Mesenchymal stem cell (in vitro differentiated cells and primary cell): ENCODE data around the gene NR4A1.

ENCODE experiments used
- DNase-seq: peaks from one replicate; pipeline ENCODE4 v3.0.0-alpha.2; 2013
- H2AFZ ChIP-seq: one replicate; pipeline ENCODE4 v1.6.1; 2013; ENCODE audit warnings: low read depth, mild to moderate bottlenecking, control low read depth, inconsistent platforms, low read length, moderate library complexity
- H2AK5ac ChIP-seq: 2 replicates; pipeline ENCODE4 v1.6.1; 2013; ENCODE audit warnings: low read length, moderate library complexity, mild to moderate bottlenecking, inconsistent platforms; ENCODE audit not compliant: severe bottlenecking
- H2BK120ac ChIP-seq: one replicate; pipeline ENCODE4 v1.6.1; 2013; ENCODE audit warnings: low read depth, mild to moderate bottlenecking, inconsistent platforms, low read length, moderate library complexity
- H2BK12ac ChIP-seq, 2 experiments: one replicate each; pipeline ENCODE4 v1.6.1; 2013; ENCODE audit warnings: inconsistent platforms in 2 of 2, low read length in 2 of 2, mild to moderate bottlenecking in 2 of 2, moderate library complexity in 2 of 2, control low read depth in 1 of 2
- H2BK15ac ChIP-seq: one replicate; pipeline ENCODE4 v1.6.1; 2013; ENCODE audit warnings: mild to moderate bottlenecking, low read depth, inconsistent platforms; ENCODE audit not compliant: poor library complexity, severe bottlenecking
- H2BK5ac ChIP-seq: 2 replicates; pipeline ENCODE4 v1.6.1; 2013; ENCODE audit warnings: low read depth, mild to moderate bottlenecking, low read length, control low read depth, inconsistent platforms; ENCODE audit not compliant: poor library complexity, severe bottlenecking
- H3K14ac ChIP-seq, 2 experiments: one replicate each; pipeline ENCODE4 v1.6.1; 2013; ENCODE audit warnings: inconsistent platforms in 2 of 2, low read length in 2 of 2, control low read depth in 1 of 2, mild to moderate bottlenecking in 1 of 2, moderate library complexity in 1 of 2
- H3K18ac ChIP-seq, 2 experiments: one replicate each; pipeline ENCODE4 v1.6.1; 2013; ENCODE audit warnings: inconsistent platforms in 2 of 2, low read length in 2 of 2, control low read depth in 1 of 2, low read depth in 1 of 2, mild to moderate bottlenecking in 1 of 2
- H3K23ac ChIP-seq, 2 experiments: one replicate each; pipeline ENCODE4 v1.6.1; 2013; ENCODE audit warnings: inconsistent platforms in 2 of 2, low read length in 2 of 2, mild to moderate bottlenecking in 2 of 2, moderate library complexity in 2 of 2, control low read depth in 1 of 2
- H3K27ac ChIP-seq: 2 replicates; pipeline ENCODE4 v1.5.1; 2013; ENCODE audit warnings: mild to moderate bottlenecking, moderate library complexity, low read length, control low read depth, inconsistent platforms; ENCODE audit not compliant: poor library complexity, severe bottlenecking
- H3K27me3 ChIP-seq, 2 experiments: 2 replicates each; pipeline versions ENCODE4 v1.6.1 to v1.7.0; 2013; ENCODE audit warnings: low read length in 2 of 2, mild to moderate bottlenecking in 2 of 2, moderate library complexity in 2 of 2, control low read depth in 1 of 2, inconsistent platforms in 1 of 2; ENCODE audit not compliant: control insufficient read depth in 1 of 2, insufficient read depth in 1 of 2
- H3K36me3 ChIP-seq, 2 experiments: 2 replicates each; pipeline versions ENCODE4 v1.6.1 to v1.7.0; 2013; ENCODE audit warnings: low read length in 2 of 2, control low read depth in 1 of 2, inconsistent platforms in 1 of 2, low read depth in 1 of 2, mild to moderate bottlenecking in 1 of 2; ENCODE audit not compliant: insufficient read depth in 2 of 2, control insufficient read depth in 1 of 2
- H3K4ac ChIP-seq, 2 experiments: one replicate each; pipeline ENCODE4 v1.6.1; 2013; ENCODE audit warnings: inconsistent platforms in 2 of 2, low read length in 2 of 2, mild to moderate bottlenecking in 2 of 2, moderate library complexity in 2 of 2, control low read depth in 1 of 2, low read depth in 1 of 2
- H3K4me1 ChIP-seq: 2 replicates; pipeline ENCODE4 v1.6.1; 2013; ENCODE audit warnings: low read depth, low read length, control low read depth; ENCODE audit not compliant: control insufficient read depth, insufficient read depth
- H3K4me2 ChIP-seq: 2 replicates; pipeline ENCODE4 v1.6.1; 2013; ENCODE audit warnings: low read length, mild to moderate bottlenecking, inconsistent platforms; ENCODE audit not compliant: poor library complexity, severe bottlenecking
- H3K4me3 ChIP-seq, 2 experiments: 2 replicates each; pipeline versions ENCODE4 v1.5.1 to v1.7.0; 2013; ENCODE audit warnings: low read length in 2 of 2, mild to moderate bottlenecking in 2 of 2, control low read depth in 1 of 2, low read depth in 1 of 2; ENCODE audit not compliant: insufficient read depth in 1 of 2
- H3K79me1 ChIP-seq: replicated peaks from 2 replicates; pipeline ENCODE4 v1.6.1; 2013; ENCODE audit warnings: mild to moderate bottlenecking, control low read depth, low read length, inconsistent platforms; ENCODE audit not compliant: poor library complexity, severe bottlenecking
- H3K9ac ChIP-seq: 2 replicates; pipeline ENCODE4 v1.7.0; 2013; ENCODE audit warnings: mild to moderate bottlenecking, low read length, moderate library complexity
- H3K9me3 ChIP-seq: 2 replicates; pipeline ENCODE4 v1.7.0; 2013; ENCODE audit warnings: mild to moderate bottlenecking, low read length; ENCODE audit not compliant: control insufficient read depth
- H4K8ac ChIP-seq: one replicate; pipeline ENCODE4 v1.6.1; 2013; ENCODE audit warnings: inconsistent platforms, mild to moderate bottlenecking, low read length, moderate library complexity
- H4K91ac ChIP-seq: one replicate; pipeline ENCODE4 v1.6.1; 2013; ENCODE audit warnings: mild to moderate bottlenecking, low read length, inconsistent platforms
- WGBS: methylation state at CpG from one replicate; pipeline ENCODE4 v1.1.7; 2013; ENCODE audit warnings: mixed read lengths; 5-methylcytosine and 5-hydroxymethylcytosine counted together

NR4A1 gene

GRCh38 chr12:52023182-52023975 is 27.9 kb upstream of the NR4A1 start:
- WGBS: 2% methylated on average over 52 of the region's 70 CpGs
- peaks cover 0 to 20% of the 10 kb centered on the region in 2 experiments for H3K27me3 ChIP-seq
- H3K27ac ChIP-seq: no peak overlapping the region
- H3K79me1 ChIP-seq: no peaks in the 10 kb centered on the region
- H3K36me3 ChIP-seq: no peaks in the 10 kb centered on the region
- peak overlapping the region; percentile 40 for H2AFZ ChIP-seq
- peak overlapping the region in 1 of 2 experiments; percentile 59 for H3K14ac ChIP-seq
- H2BK15ac ChIP-seq: no peak overlapping the region
- H4K91ac ChIP-seq: peak overlapping the region; percentile 18
- peak overlapping the region in 1 of 2 experiments; percentile 34 for H3K18ac ChIP-seq
- no peak overlapping the region for H2BK120ac ChIP-seq
- H3K4ac ChIP-seq: no peak overlapping the region
- no peak overlapping the region for H2AK5ac ChIP-seq
- no peak overlapping the region for H2BK12ac ChIP-seq
- H3K4me2 ChIP-seq: peak overlapping the region; percentile 94
- peaks cover 38% of the 10 kb centered on the region for H3K4me1 ChIP-seq
- no peaks in the 10 kb centered on the region for H3K9me3 ChIP-seq
- no peak overlapping the region for H2BK5ac ChIP-seq
- DNase-seq: peak; percentile 72
- H3K9ac ChIP-seq: peak overlapping the region; percentile 83
- H4K8ac ChIP-seq: peak overlapping the region; percentile 83
- no peak overlapping the region for H3K23ac ChIP-seq
- peak overlapping the region; percentile 59 to 75 for H3K4me3 ChIP-seq

- peak overlapping the region; percentile 1 for H2AFZ ChIP-seq
- 38% methylated on average over 19 of the region's 20 CpGs for WGBS
- H2AK5ac ChIP-seq: no peak overlapping the region
- H3K4me3 ChIP-seq: peak overlapping the region in 1 of 2 experiments; percentile 75
- no peak overlapping the region for H2BK15ac ChIP-seq
- peaks cover 30% of the 10 kb centered on the region for H3K4me1 ChIP-seq
- peak overlapping the region; percentile 83 for H3K9ac ChIP-seq
- peak overlapping the region; percentile 94 for H3K4me2 ChIP-seq
- H2BK5ac ChIP-seq: no peak overlapping the region
- no peak overlapping the region for H2BK120ac ChIP-seq
- H3K4ac ChIP-seq: no peak overlapping the region
- no peaks in the 10 kb centered on the region for H3K79me1 ChIP-seq
- no peak for DNase-seq
- H3K14ac ChIP-seq: no peak overlapping the region
- no peaks in the 10 kb centered on the region for H3K9me3 ChIP-seq
- peak overlapping the region; percentile 93 for H4K8ac ChIP-seq
- peak overlapping the region; percentile 66 for H4K91ac ChIP-seq
- peak overlapping the region in 1 of 2 experiments; percentile 79 for H2BK12ac ChIP-seq
- H3K27me3 ChIP-seq: peaks cover 0 to 24% of the 10 kb centered on the region in 2 experiments
- no peak overlapping the region for H3K23ac ChIP-seq
- no peak overlapping the region for H3K27ac ChIP-seq
- no peaks in the 10 kb centered on the region for H3K36me3 ChIP-seq
- H3K18ac ChIP-seq: peak overlapping the region in 1 of 2 experiments; percentile 13
These were observed 27.1 kb upstream of the NR4A1 start for GRCh38 chr12:52023976-52024688.

GRCh38 chr12:52024845-52025230 is 26.4 kb upstream of the NR4A1 start:
- no peak overlapping the region for H2AFZ ChIP-seq
- H3K4me2 ChIP-seq: no peak overlapping the region
- H4K91ac ChIP-seq: no peak overlapping the region
- no peak overlapping the region for H3K4ac ChIP-seq
- no peaks in the 10 kb centered on the region for H3K9me3 ChIP-seq
- no peak overlapping the region for H3K18ac ChIP-seq
- no peak overlapping the region for H2BK5ac ChIP-seq
- H2BK120ac ChIP-seq: no peak overlapping the region
- H3K27me3 ChIP-seq: peaks cover 0 to 26% of the 10 kb centered on the region in 2 experiments
- no peak overlapping the region for H2BK15ac ChIP-seq
- 91% methylated on average over 14 of the region's 15 CpGs for WGBS
- H3K9ac ChIP-seq: peak overlapping the region; percentile 83
- H2BK12ac ChIP-seq: no peak overlapping the region
- H3K4me3 ChIP-seq: peak overlapping the region in 1 of 2 experiments; percentile 76
- no peaks in the 10 kb centered on the region for H3K79me1 ChIP-seq
- no peaks in the 10 kb centered on the region for H3K36me3 ChIP-seq
- no peak overlapping the region for H3K27ac ChIP-seq
- no peak overlapping the region for H3K14ac ChIP-seq
- no peak overlapping the region for H2AK5ac ChIP-seq
- H3K23ac ChIP-seq: no peak overlapping the region
- peak overlapping the region; percentile 10 for H4K8ac ChIP-seq
- DNase-seq: no peak
- H3K4me1 ChIP-seq: peaks cover 30% of the 10 kb centered on the region

- no peak overlapping the region for H3K27ac ChIP-seq
These were observed 25.0 kb upstream of the NR4A1 start for GRCh38 chr12:52026263-52026662.

More at GRCh38 chr12:52026263-52026662, 25.0 kb upstream of the NR4A1 start:
- H3K36me3 ChIP-seq: no peaks in the 10 kb centered on the region
- no peak overlapping the region for H4K91ac ChIP-seq
- H2BK120ac ChIP-seq: no peak overlapping the region
- peaks cover 0 to 13% of the 10 kb centered on the region in 2 experiments for H3K27me3 ChIP-seq
- no peak overlapping the region for H4K8ac ChIP-seq
- no peak overlapping the region for H3K4me3 ChIP-seq
- H2AFZ ChIP-seq: no peak overlapping the region
- 85% methylated on average over 5 of the region's 5 CpGs for WGBS
- no peak overlapping the region for H3K18ac ChIP-seq
- H2BK15ac ChIP-seq: no peak overlapping the region
- H3K79me1 ChIP-seq: no peaks in the 10 kb centered on the region
- no peak overlapping the region for H3K23ac ChIP-seq
- peak overlapping the region; percentile 83 for H3K9ac ChIP-seq
- H3K4ac ChIP-seq: no peak overlapping the region
- no peak overlapping the region for H2AK5ac ChIP-seq
- no peak overlapping the region for H3K4me2 ChIP-seq
- H3K14ac ChIP-seq: no peak overlapping the region
- peaks cover 23% of the 10 kb centered on the region for H3K4me1 ChIP-seq
- H2BK12ac ChIP-seq: no peak overlapping the region
- no peaks in the 10 kb centered on the region for H3K9me3 ChIP-seq
- DNase-seq: peak; percentile 75
- H2BK5ac ChIP-seq: no peak overlapping the region
